Prostate gland (tissue), 2 donors: Measurements from ENCODE around the gene CDH13. TPM values are rescaled to one million over a fixed set of nuclear protein-coding genes. Genes with fewer than 3 reads are reported as not detected.

Experiments used
- DNase-seq: peaks from one replicate; pipeline ENCODE4 v3.0.0-alpha.2; 2019; ENCODE audit warnings: low spot score
- H3K27ac ChIP-seq, 2 donors: fragments of 200-600 bp; sonication (generic); 2 replicates each; pipeline ENCODE4 v1.5.1; 2017 to 2019
- H3K27me3 ChIP-seq: fragments of 200-600 bp; sonication (generic); replicated peaks from 2 replicates; pipeline ENCODE4 v1.5.1; 2019; ENCODE audit not compliant: insufficient read depth
- H3K36me3 ChIP-seq, 2 donors: fragments of 200-600 bp; sonication (generic); 1 replicate in 1 of 2; 2 replicates in 1 of 2; pipeline versions ENCODE4 v1.5.1 to v1.8.1; 2017 to 2019
- H3K4me1 ChIP-seq: fragments of 200-600 bp; sonication (generic); replicated peaks from 2 replicates; pipeline ENCODE4 v1.5.1; 2019
- H3K4me3 ChIP-seq, 2 donors: fragments of 200-600 bp; sonication (generic); 2 replicates each; pipeline ENCODE4 v1.5.1; 2017 to 2019
- H3K9me3 ChIP-seq: fragments of 200-600 bp; sonication (generic); 2 replicates; pipeline ENCODE4 v1.5.1; 2017
- POLR2A ChIP-seq: fragments of 450-650 bp; IDR thresholded peaks from one replicate; pipeline ENCODE4 v1.6.1; 2016; ENCODE audit warnings: antibody characterized with exemption, mild to moderate bottlenecking
- POLR2AphosphoS5 ChIP-seq: sonication (generic); formaldehyde crosslinking; IDR thresholded peaks from one replicate; pipeline ENCODE4 v1.6.1; 2017; ENCODE audit warnings: antibody characterized with exemption
- WGBS: methylation state at CpG from one replicate; pipeline ENCODE4 v1.1.5; 2018; 5-methylcytosine and 5-hydroxymethylcytosine counted together
- intact Hi-C: fragments of 100-400 bp; cut with DNase I; formaldehyde crosslinking; loops from one replicate; pipeline ENCODE4 v1.14.2; 2022
- total RNA-seq, 2 donors: library from RNA; depleted of rRNA; stranded (reverse); fragments of >200 nt; gene quantifications; one replicate each; pipeline ENCODE4 v1.1.0, GENCODE V29; 2016
- TF ChIP-seq, protein P1 (sequence below), 4 experiments: fragments of 200-600 bp in 2 of 4; fragments of 450-650 bp in 2 of 4; sonication (generic) in 2 of 4; IDR thresholded peaks; 1 replicate in 3 of 4; 2 replicates in 1 of 4; pipeline ENCODE4 v1.5.1; 2016 to 2019; ENCODE audit warnings: antibody characterized with exemption in 4 of 4, mild to moderate bottlenecking in 2 of 4, moderate library complexity in 2 of 4

The CDH13 gene
- total RNA-seq, 2 donors from 2014 or later = 20.6 to 23.0 TPM

DNA sequence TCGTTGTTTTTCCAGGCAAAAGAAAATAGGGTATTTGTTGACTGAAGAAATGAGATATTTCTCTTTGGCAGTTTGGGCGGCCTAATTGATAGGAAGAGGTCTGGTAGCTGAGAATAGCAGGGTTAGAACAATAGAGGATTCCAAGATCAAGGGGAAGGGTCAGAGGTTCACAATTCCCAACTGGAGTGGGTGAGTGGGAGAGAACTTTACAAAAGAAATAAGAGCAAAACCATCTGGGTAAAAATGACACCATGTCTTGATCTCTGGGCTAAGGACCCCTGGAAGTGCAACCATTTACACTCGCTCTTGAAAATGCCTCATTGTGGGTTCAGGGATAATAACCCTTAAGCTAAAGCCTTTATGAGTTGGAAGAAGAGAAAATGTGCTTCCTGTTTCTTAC is 180.5 kb downstream of the CDH13 start:
- Histone ChIP-seq H3K4me3 (no peak overlapping the region), H3K36me3 (no peaks in the 10 kb centered on the region), H3K27me3 (no peaks in the 10 kb centered on the region), H3K27ac (no peak overlapping the region), H3K4me1 (no peaks in the 10 kb centered on the region), H3K9me3 (no peaks in the 10 kb centered on the region)
- no peak for TF ChIP-seq POLR2A
- TF ChIP-seq, protein P1, sequence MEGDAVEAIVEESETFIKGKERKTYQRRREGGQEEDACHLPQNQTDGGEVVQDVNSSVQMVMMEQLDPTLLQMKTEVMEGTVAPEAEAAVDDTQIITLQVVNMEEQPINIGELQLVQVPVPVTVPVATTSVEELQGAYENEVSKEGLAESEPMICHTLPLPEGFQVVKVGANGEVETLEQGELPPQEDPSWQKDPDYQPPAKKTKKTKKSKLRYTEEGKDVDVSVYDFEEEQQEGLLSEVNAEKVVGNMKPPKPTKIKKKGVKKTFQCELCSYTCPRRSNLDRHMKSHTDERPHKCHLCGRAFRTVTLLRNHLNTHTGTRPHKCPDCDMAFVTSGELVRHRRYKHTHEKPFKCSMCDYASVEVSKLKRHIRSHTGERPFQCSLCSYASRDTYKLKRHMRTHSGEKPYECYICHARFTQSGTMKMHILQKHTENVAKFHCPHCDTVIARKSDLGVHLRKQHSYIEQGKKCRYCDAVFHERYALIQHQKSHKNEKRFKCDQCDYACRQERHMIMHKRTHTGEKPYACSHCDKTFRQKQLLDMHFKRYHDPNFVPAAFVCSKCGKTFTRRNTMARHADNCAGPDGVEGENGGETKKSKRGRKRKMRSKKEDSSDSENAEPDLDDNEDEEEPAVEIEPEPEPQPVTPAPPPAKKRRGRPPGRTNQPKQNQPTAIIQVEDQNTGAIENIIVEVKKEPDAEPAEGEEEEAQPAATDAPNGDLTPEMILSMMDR (IDR thresholded peaks at IDR 0.05) = no peak
- TF ChIP-seq POLR2AphosphoS5 = no peak
- intact Hi-C loops = no loop called here
- no peak for DNase-seq
- whole genome bisulfite sequencing = 46% methylated on average over 3 of the region's 3 CpGs

DNA sequence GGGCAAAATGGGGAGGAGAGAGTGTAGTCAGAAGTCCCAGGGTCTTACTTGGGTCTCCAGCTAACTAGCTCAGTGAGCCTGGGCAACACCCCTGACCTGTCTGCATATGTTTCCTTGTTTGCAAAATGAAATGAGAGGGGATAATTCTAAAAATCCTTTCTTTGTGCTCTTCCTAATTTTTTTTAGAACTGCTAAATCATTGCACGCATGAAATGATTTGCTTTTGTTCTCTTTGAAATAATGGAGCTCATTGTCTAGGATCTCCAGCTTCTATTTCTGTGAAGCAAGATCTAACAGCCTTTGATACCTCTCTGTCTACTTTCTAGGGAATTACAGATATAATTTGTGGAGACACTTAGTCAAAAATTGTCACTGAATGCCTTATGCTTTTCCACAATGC is 181.3 kb downstream of the CDH13 start:
- H3K4me1 ChIP-seq = no peaks in the 10 kb centered on the region
- intact Hi-C loops = no loop called here
- no peak for TF ChIP-seq POLR2AphosphoS5
- no peak for TF ChIP-seq POLR2A
- TF ChIP-seq, protein P1 (IDR thresholded peaks at IDR 0.05) = no peak

DNA sequence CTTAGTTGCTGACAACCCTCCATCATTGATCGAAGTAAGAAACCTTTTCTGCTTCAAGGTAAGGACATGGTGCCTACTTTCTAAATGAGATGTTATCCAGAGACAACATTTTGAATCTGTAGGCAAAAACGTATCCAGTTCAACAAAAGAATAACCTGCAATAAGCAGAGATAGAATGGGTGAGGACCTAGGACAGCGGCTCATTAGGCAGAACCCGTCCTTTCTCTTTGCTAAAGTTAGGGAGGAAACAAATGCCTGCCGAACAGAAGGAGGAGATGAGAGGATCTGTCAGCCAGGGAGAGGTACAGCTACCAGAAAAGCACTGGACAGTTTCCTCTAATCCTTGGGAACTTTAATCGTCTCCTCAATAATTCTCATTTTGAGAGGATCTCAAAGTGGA is 183.3 kb downstream of the CDH13 start:
- intact Hi-C loops = no loop called here
- Histone ChIP-seq H3K4me1 (no peaks in the 10 kb centered on the region), H3K4me3 (no peak overlapping the region)

More for the DNA sequence above, 181.3 kb downstream of the CDH13 start:
- no peak overlapping the region for H3K4me3 ChIP-seq
- 50% methylated on average over 1 of the region's 1 CpG for WGBS
- H3K27ac ChIP-seq = no peak overlapping the region
- no peaks in the 10 kb centered on the region for H3K27me3 ChIP-seq
- DNase-seq = no peak
- H3K36me3 ChIP-seq = no peaks in the 10 kb centered on the region
- H3K9me3 ChIP-seq = no peaks in the 10 kb centered on the region

DNA sequence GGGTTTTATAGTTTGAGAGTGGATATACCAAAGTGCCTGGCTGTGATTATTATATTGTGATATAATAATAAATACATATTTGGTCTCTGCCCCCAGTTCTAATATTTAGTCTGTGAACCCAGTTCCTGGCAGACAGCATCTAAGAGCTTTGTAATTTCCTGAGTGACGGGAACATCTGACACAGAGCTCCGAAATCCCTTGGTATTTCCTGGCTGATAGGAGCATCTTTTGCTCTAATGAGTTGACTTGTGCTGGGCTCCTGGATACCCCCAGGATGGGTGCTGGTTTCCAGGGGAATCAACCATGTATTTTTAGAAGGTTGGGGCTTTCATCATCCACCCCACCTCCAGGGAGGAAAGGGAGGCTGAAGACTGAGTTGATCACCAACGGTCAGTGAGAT is 187.3 kb downstream of the CDH13 start:
- no peaks in the 10 kb centered on the region for H3K4me1 ChIP-seq
- H3K36me3 ChIP-seq = no peaks in the 10 kb centered on the region
- 97% methylated on average over 3 of the region's 3 CpGs for WGBS
- H3K9me3 ChIP-seq = no peaks in the 10 kb centered on the region
- H3K27ac ChIP-seq = no peak overlapping the region
- TF ChIP-seq, protein P1 (IDR thresholded peaks at IDR 0.05) = no peak
- TF ChIP-seq POLR2A (no peak), POLR2AphosphoS5 (no peak)
- intact Hi-C loops = no loop called here
- no peak overlapping the region for H3K4me3 ChIP-seq
- DNase-seq = no peak
- H3K27me3 ChIP-seq = no peaks in the 10 kb centered on the region

More for the DNA sequence above, 183.3 kb downstream of the CDH13 start:
- TF ChIP-seq, protein P1 (IDR thresholded peaks at IDR 0.05) = no peak
- TF ChIP-seq POLR2AphosphoS5 = no peak
- no peak for DNase-seq
- Histone ChIP-seq H3K27ac (no peak overlapping the region), H3K9me3 (no peaks in the 10 kb centered on the region), H3K36me3 (no peaks in the 10 kb centered on the region), H3K27me3 (no peaks in the 10 kb centered on the region)
- 66% methylated on average over 6 of the region's 6 CpGs for WGBS

DNA sequence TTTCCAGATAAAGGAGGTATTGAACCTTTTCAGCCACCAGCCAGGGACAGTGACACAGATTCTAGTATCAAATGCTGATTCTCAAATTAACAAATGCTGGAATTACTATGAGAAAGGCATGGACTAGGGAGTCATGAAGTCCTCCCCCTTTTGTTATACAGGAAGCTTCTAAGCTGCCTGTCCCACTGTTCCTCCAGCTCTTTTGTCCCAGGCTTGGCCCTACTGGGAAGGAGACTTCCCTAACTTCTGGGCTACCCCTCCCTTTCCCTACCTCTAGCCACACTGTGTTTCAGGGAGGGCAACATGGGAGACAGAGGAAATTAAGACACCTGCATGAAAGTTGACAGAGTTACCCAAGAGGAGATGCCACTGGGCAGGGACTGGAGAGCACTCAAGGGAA is 192.5 kb downstream of the CDH13 start:
- Histone ChIP-seq H3K27ac (no peak overlapping the region), H3K36me3 (no peaks in the 10 kb centered on the region), H3K27me3 (no peaks in the 10 kb centered on the region), H3K4me3 (no peak overlapping the region), H3K9me3 (no peaks in the 10 kb centered on the region), H3K4me1 (no peaks in the 10 kb centered on the region)
- DNase-seq = no peak
- no peak for TF ChIP-seq POLR2AphosphoS5
- TF ChIP-seq, protein P1 (IDR thresholded peaks at IDR 0.05) = no peak
- TF ChIP-seq POLR2A = no peak
- intact Hi-C loops = no loop called here
